H9 (cell line): ENCODE data around the gene C12orf57. TPM values are rescaled to one million over a fixed set of nuclear protein-coding genes. Genes with fewer than 3 reads are reported as not detected.

Experiments
- DNase-seq: peaks from one replicate; pipeline ENCODE4 v3.0.0-alpha.2; 2017
- H2AFZ ChIP-seq: one replicate; pipeline ENCODE4 v1.6.1; 2013; ENCODE audit warnings: mild to moderate bottlenecking, low read length, control low read depth, moderate library complexity
- H2AK5ac ChIP-seq: 2 replicates; pipeline ENCODE4 v1.6.1; 2013; ENCODE audit warnings: low read length, control low read depth, mixed read lengths; ENCODE audit not compliant: insufficient read length
- H2BK120ac ChIP-seq: one replicate; pipeline ENCODE4 v1.6.1; 2013; ENCODE audit warnings: low read depth, mild to moderate bottlenecking, low read length, control low read depth, inconsistent platforms; ENCODE audit not compliant: poor library complexity, severe bottlenecking
- H2BK12ac ChIP-seq: 2 replicates; pipeline ENCODE4 v1.6.1; 2013; ENCODE audit warnings: low read length, control low read depth, mixed read lengths, low read depth; ENCODE audit not compliant: insufficient read length
- H2BK15ac ChIP-seq: 2 replicates; pipeline ENCODE4 v1.6.1; 2013; ENCODE audit warnings: low read depth, low read length, control low read depth
- H2BK20ac ChIP-seq: one replicate; pipeline ENCODE4 v1.6.1; 2013; ENCODE audit warnings: low read depth, mild to moderate bottlenecking, low read length, control low read depth, inconsistent platforms; ENCODE audit not compliant: poor library complexity, severe bottlenecking
- H2BK5ac ChIP-seq: 2 replicates; pipeline ENCODE4 v1.6.1; 2013; ENCODE audit warnings: low read length, control low read depth, mixed read lengths; ENCODE audit not compliant: insufficient read length
- H3K14ac ChIP-seq: 2 replicates; pipeline ENCODE4 v1.6.1; 2013; ENCODE audit warnings: low read length, control low read depth; ENCODE audit not compliant: insufficient read depth
- H3K18ac ChIP-seq: 2 replicates; pipeline ENCODE4 v1.6.1; 2013; ENCODE audit warnings: low read depth, mild to moderate bottlenecking, mixed read lengths, low read length, control low read depth; ENCODE audit not compliant: insufficient read length
- H3K23ac ChIP-seq: 2 replicates; pipeline ENCODE4 v1.6.1; 2013; ENCODE audit warnings: low read length, control low read depth, mixed read lengths, low read depth; ENCODE audit not compliant: insufficient read length
- H3K23me2 ChIP-seq: 2 replicates; pipeline ENCODE4 v1.6.1; 2013; ENCODE audit warnings: low read depth, mild to moderate bottlenecking, mixed read lengths, low read length, control low read depth; ENCODE audit not compliant: insufficient read length, poor library complexity, severe bottlenecking
- H3K27ac ChIP-seq: 2 replicates; pipeline ENCODE4 v1.5.1; 2013; ENCODE audit warnings: low read length, control low read depth, mixed read lengths, low read depth; ENCODE audit not compliant: insufficient read length
- H3K27me3 ChIP-seq: 2 replicates; pipeline ENCODE4 v1.6.1; 2013; ENCODE audit warnings: low read length, control low read depth, inconsistent platforms; ENCODE audit not compliant: insufficient read depth
- H3K4ac ChIP-seq: 2 replicates; pipeline ENCODE4 v1.6.1; 2013; ENCODE audit warnings: low read depth, mild to moderate bottlenecking, control low read depth, inconsistent platforms, low read length, moderate library complexity
- H3K4me1 ChIP-seq: 2 replicates; pipeline ENCODE4 v1.6.1; 2013; ENCODE audit warnings: low read length, control low read depth, inconsistent platforms; ENCODE audit not compliant: insufficient read depth
- H3K4me2 ChIP-seq: 2 replicates; pipeline ENCODE4 v1.6.1; 2013; ENCODE audit warnings: low read length, control low read depth, mixed read lengths; ENCODE audit not compliant: insufficient read length, insufficient read depth
- H3K56ac ChIP-seq: 2 replicates; pipeline ENCODE4 v1.6.1; 2013; ENCODE audit warnings: low read depth, mild to moderate bottlenecking, mixed read lengths, low read length, control low read depth; ENCODE audit not compliant: insufficient read length
- H3K79me1 ChIP-seq: 2 replicates; pipeline ENCODE4 v1.6.1; 2013; ENCODE audit warnings: low read depth, mild to moderate bottlenecking, moderate library complexity, low read length, control low read depth, inconsistent platforms; ENCODE audit not compliant: insufficient read depth, poor library complexity, severe bottlenecking
- H3K79me2 ChIP-seq: 2 replicates; pipeline ENCODE4 v1.6.1; 2013; ENCODE audit warnings: low read length, control low read depth, inconsistent platforms; ENCODE audit not compliant: insufficient read depth
- H3K9ac ChIP-seq: 2 replicates; pipeline ENCODE4 v1.6.1; 2013; ENCODE audit warnings: low read length, control low read depth, mixed read lengths; ENCODE audit not compliant: insufficient read length; ENCODE audit errors: extremely low read depth
- H3K9me3 ChIP-seq: one replicate; pipeline ENCODE4 v1.6.1; 2013; ENCODE audit warnings: low read depth, low read length, inconsistent platforms; ENCODE audit not compliant: control insufficient read depth
- H3T11ph ChIP-seq: one replicate; pipeline ENCODE4 v1.6.1; 2013; ENCODE audit warnings: mild to moderate bottlenecking, low read length, control low read depth, inconsistent platforms
- H4K20me1 ChIP-seq: one replicate; pipeline ENCODE4 v1.6.1; 2013; ENCODE audit not compliant: control insufficient read depth, insufficient read length, insufficient read depth
- H4K5ac ChIP-seq: 2 replicates; pipeline ENCODE4 v1.6.1; 2013; ENCODE audit warnings: low read depth, mild to moderate bottlenecking, mixed read lengths, low read length, control low read depth; ENCODE audit not compliant: insufficient read length
- H4K8ac ChIP-seq: replicated peaks from 2 replicates; pipeline ENCODE4 v1.6.1; 2013; ENCODE audit warnings: low read length, control low read depth, mixed read lengths, low read depth; ENCODE audit not compliant: insufficient read length
- H4K91ac ChIP-seq: 2 replicates; pipeline ENCODE4 v1.6.1; 2013; ENCODE audit warnings: low read depth, mild to moderate bottlenecking, moderate library complexity, mixed read lengths, low read length, control low read depth; ENCODE audit not compliant: insufficient read length
- H3K27ac Mint-ChIP-seq, 3 experiments: 2 replicates in 2 of 3; 3 replicates in 1 of 3; pipeline ENCODE4 v1.8.0; 2020 to 2021; ENCODE audit warnings: mixed read lengths in 3 of 3, mild to moderate bottlenecking in 1 of 3, moderate library complexity in 1 of 3
- H3K27me3 Mint-ChIP-seq: 2 replicates; pipeline ENCODE4 v1.8.0; 2021; ENCODE audit warnings: low read depth, mild to moderate bottlenecking, moderate library complexity, mixed read lengths
- H3K36me3 Mint-ChIP-seq, 3 experiments: 2 replicates in 2 of 3; 3 replicates in 1 of 3; pipeline ENCODE4 v1.8.0; 2020 to 2021; ENCODE audit warnings: low read depth in 3 of 3, mixed read lengths in 3 of 3; ENCODE audit not compliant: insufficient read depth in 1 of 3
- H3K4me1 Mint-ChIP-seq, 2 experiments: 2 replicates each; pipeline ENCODE4 v1.8.0; 2020; ENCODE audit warnings: mixed read lengths in 2 of 2
- H3K4me3 Mint-ChIP-seq, 2 experiments: 2 replicates in 1 of 2; 3 replicates in 1 of 2; pipeline ENCODE4 v1.8.0; 2020 to 2021; ENCODE audit warnings: mild to moderate bottlenecking in 2 of 2, mixed read lengths in 2 of 2, moderate library complexity in 1 of 2
- H3K9me3 Mint-ChIP-seq, 2 experiments: 2 replicates in 1 of 2; 3 replicates in 1 of 2; pipeline ENCODE4 v1.8.0; 2020; ENCODE audit warnings: mild to moderate bottlenecking in 2 of 2, mixed read lengths in 2 of 2, moderate library complexity in 1 of 2
- CTCF ChIP-seq: fragments of 200-600 bp; sonication (generic); conservative IDR thresholded peaks from 3 replicates; pipeline ENCODE4 v1.8.0; 2021; ENCODE audit warnings: antibody characterized with exemption, mild to moderate bottlenecking
- WGBS: extraction: QIAGEN DNeasy Blood & Tissue Kit; methylation state at CpG from one replicate; pipeline ENCODE4 v1.1.7; 2013; ENCODE audit warnings: missing lambda C conversion rate, low lambda C conversion rate, mixed read lengths; ENCODE audit not compliant: insufficient read length; ENCODE audit errors: extremely low coverage; 5-methylcytosine and 5-hydroxymethylcytosine counted together
- total RNA-seq: library from RNA; stranded (reverse); gene quantifications from 2 replicates; pipeline ENCODE4 v1.2.1, GENCODE V29; 2021

Gene C12orf57
- total RNA-seq, 1 experiment from 2014 or later: 195 TPM

DNA sequence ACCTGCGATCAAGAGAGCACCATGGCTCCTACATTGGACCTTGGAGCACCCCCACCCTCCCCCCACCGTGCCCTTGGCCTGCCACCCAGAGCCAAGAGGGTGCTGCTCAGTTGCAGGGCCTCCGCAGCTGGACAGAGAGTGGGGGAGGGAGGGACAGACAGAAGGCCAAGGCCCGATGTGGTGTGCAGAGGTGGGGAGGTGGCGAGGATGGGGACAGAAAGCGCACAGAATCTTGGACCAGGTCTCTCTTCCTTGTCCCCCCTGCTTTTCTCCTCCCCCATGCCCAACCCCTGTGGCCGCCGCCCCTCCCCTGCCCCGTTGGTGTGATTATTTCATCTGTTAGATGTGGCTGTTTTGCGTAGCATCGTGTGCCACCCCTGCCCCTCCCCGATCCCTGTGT lies 2.0 kb upstream of the C12orf57 start:
- H3K23me2 ChIP-seq: peaks cover 19% of the 10 kb centered on the region
- peaks cover 37 to 48% of the 10 kb centered on the region in 2 experiments for H3K4me1 Mint-ChIP-seq
- no peak overlapping the region for H3K27ac ChIP-seq
- TF ChIP-seq CTCF: no peak
- H2AK5ac ChIP-seq: no peak overlapping the region
- H2BK15ac ChIP-seq: no peak overlapping the region
- H2BK20ac ChIP-seq: no peak overlapping the region
- no peak overlapping the region for H3K14ac ChIP-seq
- H4K91ac ChIP-seq: no peak overlapping the region
- H2BK12ac ChIP-seq: no peak overlapping the region
- H4K8ac ChIP-seq: no peak overlapping the region
- H3K27me3 Mint-ChIP-seq: peaks cover 2% of the 10 kb centered on the region; the same call in 1 of the 2 replicates
- no peak overlapping the region for H3K9ac ChIP-seq
- no peak overlapping the region for H3K4ac ChIP-seq
- no CpG with 5 or more reads among the region's 12 CpGs for WGBS
- no peak overlapping the region for H3T11ph ChIP-seq
- no peak overlapping the region for H3K4me3 Mint-ChIP-seq
- no peaks in the 10 kb centered on the region for H3K79me1 ChIP-seq
- peaks cover 15 to 51% (median 31%) of the 10 kb centered on the region in 3 experiments for H3K36me3 Mint-ChIP-seq
- no peak overlapping the region for H3K18ac ChIP-seq
- no peaks in the 10 kb centered on the region for H3K79me2 ChIP-seq
- H3K27ac Mint-ChIP-seq: no peak overlapping the region
- H3K9me3 ChIP-seq: no peaks in the 10 kb centered on the region
- no peak overlapping the region for H2BK5ac ChIP-seq
- H2BK120ac ChIP-seq: no peak overlapping the region
- no peak overlapping the region for H3K4me2 ChIP-seq
- no peak overlapping the region for H3K56ac ChIP-seq
- no peaks in the 10 kb centered on the region; a peak in 2 of 5 replicates for H3K9me3 Mint-ChIP-seq
- H3K4me1 ChIP-seq: 0 out of 2 replicates have a peak, but pooled peaks cover 4% of the 10 kb centered on the region
- H2AFZ ChIP-seq: no peak overlapping the region
- no peaks in the 10 kb centered on the region for H3K27me3 ChIP-seq
- H3K23ac ChIP-seq: no peak overlapping the region
- DNase-seq: no peak
- no peak overlapping the region for H4K5ac ChIP-seq
- no peaks in the 10 kb centered on the region for H4K20me1 ChIP-seq
